Thymus (tissue), 11 donors: ENCODE measurements around the gene ITPK1. TPM values are rescaled to one million over a fixed set of nuclear protein-coding genes. Genes with fewer than 3 reads are reported as not detected.

ENCODE experiments used
- DNase-seq, 9 donors: peaks; one replicate each; pipeline ENCODE4 v3.0.0-alpha.2; 2013; ENCODE audit warnings: low spot score in 9 of 9, low read depth in 6 of 9, missing footprints in 1 of 9
- H3K27ac ChIP-seq, 2 donors: one replicate each; pipeline ENCODE4 v1.5.1; 2013; ENCODE audit warnings: control low read depth in 1 of 2, low read depth in 1 of 2, low read length in 1 of 2, mild to moderate bottlenecking in 1 of 2, moderate library complexity in 1 of 2
- H3K27me3 ChIP-seq, 2 donors: one replicate each; pipeline ENCODE4 v1.5.1; 2013; ENCODE audit warnings: low read length in 1 of 2; ENCODE audit not compliant: control insufficient read depth in 2 of 2, insufficient read depth in 1 of 2
- H3K36me3 ChIP-seq, 2 donors: one replicate each; pipeline ENCODE4 v1.5.1; 2013; ENCODE audit warnings: low read length in 1 of 2, mild to moderate bottlenecking in 1 of 2, moderate library complexity in 1 of 2; ENCODE audit not compliant: control insufficient read depth in 2 of 2, insufficient read depth in 2 of 2
- H3K4me1 ChIP-seq, 2 donors: one replicate each; pipeline ENCODE4 v1.5.1; 2013; ENCODE audit warnings: low read length in 2 of 2; ENCODE audit not compliant: control insufficient read depth in 2 of 2, insufficient read depth in 2 of 2
- H3K4me3 ChIP-seq, 2 donors: one replicate each; pipeline ENCODE4 v1.5.1; 2013; ENCODE audit warnings: low read length in 2 of 2, control low read depth in 1 of 2, mild to moderate bottlenecking in 1 of 2
- H3K9me3 ChIP-seq, 2 donors: one replicate each; pipeline ENCODE4 v1.5.1; 2013; ENCODE audit warnings: low read length in 1 of 2, mild to moderate bottlenecking in 1 of 2; ENCODE audit not compliant: control insufficient read depth in 2 of 2, insufficient read depth in 1 of 2
- WGBS: extraction: QIAGEN DNeasy Blood & Tissue Kit; methylation state at CpG from one replicate; pipeline ENCODE4 v1.1.7; 2013; 5-methylcytosine and 5-hydroxymethylcytosine counted together
- polyA plus RNA-seq: library from polyadenylated mRNA; stranded (reverse); fragments of 200-250 nt; gene quantifications from one replicate; pipeline ENCODE4 v1.2.3, GENCODE V29; 2013
- total RNA-seq: library from RNA; stranded (reverse); fragments of 120-200 nt; gene quantifications from one replicate; pipeline ENCODE4 v1.2.4, GENCODE V29; 2013
- donor health status: healthy.

ITPK1 gene
- total and polyA plus RNA-seq, 2 donors: 9.5 to 20.9 TPM

GRCh38 chr14:92973798-92974372, 141.8 kb downstream of the ITPK1 start:
- no peak for DNase-seq
- H3K4me1 ChIP-seq: no peaks in the 10 kb centered on the region
- peaks cover 3 to 19% of the 10 kb centered on the region in 2 donors for H3K9me3 ChIP-seq
- H3K27me3 ChIP-seq: no peaks in the 10 kb centered on the region
- no peak overlapping the region for H3K27ac ChIP-seq
- 97% methylated on average over 9 of the region's 9 CpGs for WGBS
- H3K36me3 ChIP-seq: peaks cover 0 to 3% of the 10 kb centered on the region in 2 donors
- H3K4me3 ChIP-seq: no peak overlapping the region

- DNase-seq: no peak
- Histone ChIP-seq H3K4me1 (no peaks in the 10 kb centered on the region), H3K27ac (no peak overlapping the region), H3K9me3 (peaks cover 1 to 14% of the 10 kb centered on the region in 2 donors), H3K27me3 (no peaks in the 10 kb centered on the region), H3K36me3 (peaks cover 0 to 3% of the 10 kb centered on the region in 2 donors), H3K4me3 (no peak overlapping the region)
- WGBS: 91% methylated on average over 12 of the region's 12 CpGs
These were observed 142.4 kb downstream of the ITPK1 start for GRCh38 chr14:92973261-92973797.

DNA sequence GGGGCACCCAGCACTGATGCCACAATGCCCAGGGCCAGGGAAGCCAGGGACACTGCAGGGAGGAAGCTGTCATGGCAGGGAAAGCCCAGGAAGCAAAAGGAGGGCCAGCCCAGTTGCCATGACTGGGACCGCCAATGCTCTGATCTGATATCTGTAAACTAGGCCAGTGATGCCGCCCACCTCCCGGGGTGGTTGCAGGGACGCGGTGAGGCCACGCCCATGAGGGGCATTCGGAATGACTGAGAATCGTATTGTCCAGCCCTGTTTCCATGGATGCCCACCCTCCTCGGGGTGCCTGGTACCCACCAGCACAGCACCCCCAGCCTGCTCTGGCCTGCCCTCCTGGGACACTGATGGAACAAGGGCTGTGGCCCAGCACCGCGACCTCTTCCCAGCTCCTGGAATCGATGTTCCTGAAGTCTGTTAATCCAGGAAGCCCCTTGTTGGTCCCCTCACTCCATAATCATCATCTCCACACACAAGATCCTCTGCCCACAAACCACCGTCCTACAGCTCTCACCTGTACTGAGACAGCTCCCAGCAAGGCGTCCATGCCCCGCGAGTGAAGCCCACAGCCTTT, 144.0 kb downstream of the ITPK1 start:
- H3K4me3 ChIP-seq: no peak overlapping the region
- H3K36me3 ChIP-seq: no peaks in the 10 kb centered on the region
- H3K27ac ChIP-seq: no peak overlapping the region
- H3K4me1 ChIP-seq: no peaks in the 10 kb centered on the region
- WGBS: 98% methylated on average over 16 of the region's 16 CpGs
- DNase-seq: no peak
- H3K27me3 ChIP-seq: no peaks in the 10 kb centered on the region
- peaks cover 0 to 13% of the 10 kb centered on the region in 2 donors for H3K9me3 ChIP-seq

DNA sequence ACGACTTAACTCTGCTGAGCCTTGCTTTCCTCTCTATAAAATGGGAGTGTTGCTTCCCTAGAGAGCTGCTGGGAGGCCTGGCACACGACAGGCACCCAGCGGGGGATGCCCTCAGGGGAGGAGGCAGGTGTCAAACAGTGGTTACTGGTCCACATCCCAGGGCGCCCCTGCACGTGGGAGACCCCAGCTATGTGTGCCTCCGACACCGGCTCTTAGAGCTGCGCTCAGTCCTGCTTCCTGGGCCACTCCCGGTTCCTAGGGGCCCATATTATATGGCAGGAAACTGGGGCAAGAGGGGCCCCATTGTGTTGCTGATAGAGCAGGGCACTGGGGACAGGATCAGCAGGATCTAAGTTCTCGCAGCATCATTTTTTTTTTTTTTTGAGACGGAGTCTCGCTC, 145.5 kb downstream of the ITPK1 start:
- H3K4me3 ChIP-seq: no peak overlapping the region
- H3K27ac ChIP-seq: no peak overlapping the region
- H3K4me1 ChIP-seq: no peaks in the 10 kb centered on the region
- no peaks in the 10 kb centered on the region for H3K27me3 ChIP-seq
- H3K36me3 ChIP-seq: no peaks in the 10 kb centered on the region
- 96% methylated on average over 12 of the region's 12 CpGs for WGBS
- no peak for DNase-seq
- peaks cover 0 to 8% of the 10 kb centered on the region in 2 donors for H3K9me3 ChIP-seq

DNA sequence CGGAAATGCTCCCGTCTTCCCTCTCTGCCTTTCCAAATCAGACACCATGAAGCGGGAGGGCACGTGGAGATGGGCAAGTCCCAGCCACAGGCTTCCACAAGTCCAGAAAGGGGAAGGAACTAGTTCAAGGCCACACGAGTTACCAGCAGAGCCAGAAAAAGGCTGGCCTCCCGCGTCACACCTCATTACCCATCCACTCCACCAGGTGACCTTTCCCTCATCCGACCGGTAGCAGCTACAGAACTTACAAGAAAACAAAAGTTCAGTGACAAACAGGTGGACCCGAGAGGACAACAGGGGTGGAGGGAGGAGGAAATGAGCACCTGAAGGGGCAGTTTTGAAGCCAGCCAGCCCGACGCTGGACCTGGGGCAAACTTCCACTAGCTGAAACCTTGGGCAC, 145.9 kb downstream of the ITPK1 start:
- H3K4me1 ChIP-seq: no peaks in the 10 kb centered on the region
- no peaks in the 10 kb centered on the region for H3K36me3 ChIP-seq
- no peak overlapping the region for H3K27ac ChIP-seq
- H3K9me3 ChIP-seq: peaks cover 0 to 4% of the 10 kb centered on the region in 2 donors
- no peaks in the 10 kb centered on the region for H3K27me3 ChIP-seq
- no peak overlapping the region for H3K4me3 ChIP-seq
- no peak for DNase-seq
- 89% methylated on average over 12 of the region's 12 CpGs for WGBS

- H3K4me1 ChIP-seq: no peaks in the 10 kb centered on the region
- peaks cover 0 to 4% of the 10 kb centered on the region in 2 donors for H3K9me3 ChIP-seq
- H3K36me3 ChIP-seq: no peaks in the 10 kb centered on the region
- no peak for DNase-seq
- no peaks in the 10 kb centered on the region for H3K27me3 ChIP-seq
- no peak overlapping the region for H3K27ac ChIP-seq
- no peak overlapping the region for H3K4me3 ChIP-seq
- 96% methylated on average over 10 of the region's 10 CpGs for WGBS
These were observed 146.3 kb downstream of the ITPK1 start for GRCh38 chr14:92969430-92969829.

- no peak overlapping the region for H3K4me3 ChIP-seq
- WGBS: 96% methylated on average over 14 of the region's 14 CpGs
- no peak for DNase-seq
- no peaks in the 10 kb centered on the region for H3K4me1 ChIP-seq
- no peaks in the 10 kb centered on the region for H3K36me3 ChIP-seq
- no peaks in the 10 kb centered on the region for H3K27me3 ChIP-seq
- H3K27ac ChIP-seq: no peak overlapping the region
- H3K9me3 ChIP-seq: no peaks in the 10 kb centered on the region
These were observed 147.3 kb downstream of the ITPK1 start for GRCh38 chr14:92968291-92969020.

DNA sequence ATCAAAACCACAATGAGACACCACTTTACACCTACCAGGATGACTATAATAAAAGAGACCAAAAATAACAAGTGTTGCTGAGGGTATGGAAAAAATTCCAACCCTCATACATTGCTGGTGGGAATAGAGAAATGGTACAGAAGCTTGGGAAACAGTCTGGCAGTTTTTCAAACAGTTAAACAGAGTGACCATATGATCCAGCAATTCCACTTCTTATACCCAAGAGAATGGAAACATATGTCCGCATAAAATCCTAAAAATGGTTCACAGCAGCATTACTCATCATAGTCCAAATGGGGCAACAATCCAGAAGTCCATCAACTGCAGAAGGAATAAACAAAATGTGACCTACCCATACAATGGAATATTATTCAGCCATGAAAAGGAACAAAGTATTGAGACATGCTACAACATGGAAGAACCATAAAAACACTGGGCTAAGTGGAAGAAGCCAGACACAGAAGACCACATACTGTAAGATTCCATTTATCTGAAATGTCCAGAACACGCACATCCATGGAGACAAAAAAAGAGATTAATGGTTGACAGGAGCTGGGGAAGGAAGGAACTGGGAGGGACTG, 148.3 kb downstream of the ITPK1 start:
- Histone ChIP-seq H3K27me3 (no peaks in the 10 kb centered on the region), H3K36me3 (no peaks in the 10 kb centered on the region), H3K27ac (no peak overlapping the region), H3K9me3 (no peaks in the 10 kb centered on the region), H3K4me3 (no peak overlapping the region), H3K4me1 (no peaks in the 10 kb centered on the region)
- WGBS: 97% methylated on average over 2 of the region's 2 CpGs
- DNase-seq: no peak

DNA sequence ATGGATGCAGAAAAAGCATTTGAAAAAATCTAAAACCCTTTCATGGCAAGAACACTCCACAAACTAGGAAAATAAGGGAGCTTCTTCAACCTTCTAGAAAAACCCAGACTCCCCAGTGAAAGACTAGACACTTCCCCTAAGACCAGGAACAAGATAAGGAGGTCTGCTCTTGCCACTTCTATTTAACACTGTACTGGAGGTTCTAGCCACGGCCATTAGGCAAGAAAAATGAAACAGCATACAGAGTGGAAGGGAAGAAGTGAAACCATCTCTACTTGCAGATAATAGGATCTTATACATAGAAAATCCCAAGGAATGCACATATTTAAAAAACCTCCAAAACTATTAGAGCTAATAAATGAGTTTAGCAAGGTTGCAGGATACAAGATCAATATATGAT, 150.4 kb downstream of the ITPK1 start:
- H3K9me3 ChIP-seq: no peaks in the 10 kb centered on the region
- no peaks in the 10 kb centered on the region for H3K27me3 ChIP-seq
- H3K4me3 ChIP-seq: no peak overlapping the region
- 89% methylated on average over 1 of the region's 1 CpG for WGBS
- H3K4me1 ChIP-seq: no peaks in the 10 kb centered on the region
- H3K27ac ChIP-seq: no peak overlapping the region
- no peak for DNase-seq
- peaks cover 0 to 2% of the 10 kb centered on the region in 2 donors for H3K36me3 ChIP-seq
